Smooth muscle cell (in vitro differentiated cells): ENCODE data around the gene PILRA. TPM values are rescaled to one million over a fixed set of nuclear protein-coding genes. Genes with fewer than 3 reads are reported as not detected.
A peak's percentile ranks its signal among the peaks of the same experiment; 100 is the strongest.
"Not testable (repeated sequence)": the region's sequence is repeated elsewhere in the genome, so short reads cannot be mapped to it uniquely, and the experiment has no call there.

Experiments used
- DNase-seq: peaks from one replicate; lab custom pipeline; 2025; ENCODE audit not compliant: unreplicated experiment; lab: John Stamatoyannopoulos, UW
- H2AFZ ChIP-seq: fragments of 200-600 bp; sonication (generic); 2 replicates; pipeline ENCODE4 v1.6.0; 2016; ENCODE audit warnings: antibody characterized with exemption, low read depth, mild to moderate bottlenecking
- H3F3A ChIP-seq: fragments of 200-600 bp; sonication (generic); 2 replicates; pipeline ENCODE4 v1.6.0; 2017; ENCODE audit warnings: antibody characterized with exemption, low read depth
- H3K27ac ChIP-seq: fragments of 200-600 bp; sonication (generic); 2 replicates; pipeline ENCODE4 v1.5.1; 2016; ENCODE audit warnings: low read depth, mild to moderate bottlenecking
- H3K27me3 ChIP-seq: fragments of 200-600 bp; sonication (generic); 2 replicates; pipeline ENCODE4 v1.6.1; 2016; ENCODE audit warnings: low read depth, mild to moderate bottlenecking
- H3K36me3 ChIP-seq: fragments of 200-600 bp; sonication (generic); 2 replicates; pipeline ENCODE4 v1.5.1; 2016; ENCODE audit warnings: low read depth
- H3K4me1 ChIP-seq: fragments of 200-600 bp; sonication (generic); 2 replicates; pipeline ENCODE4 v1.5.1; 2016; ENCODE audit warnings: low read depth
- H3K4me2 ChIP-seq: fragments of 200-600 bp; sonication (generic); 2 replicates; pipeline ENCODE4 v1.6.0; 2016; ENCODE audit warnings: mild to moderate bottlenecking
- H3K4me3 ChIP-seq: fragments of 200-600 bp; sonication (generic); 2 replicates; pipeline ENCODE4 v1.5.1; 2016; ENCODE audit warnings: mild to moderate bottlenecking
- H3K79me2 ChIP-seq: fragments of 200-600 bp; sonication (generic); 2 replicates; pipeline ENCODE4 v1.6.0; 2016; ENCODE audit warnings: low read depth, mild to moderate bottlenecking
- H3K9ac ChIP-seq: fragments of 200-600 bp; sonication (generic); 2 replicates; pipeline ENCODE4 v1.6.0; 2016; ENCODE audit warnings: low read depth
- H3K9me3 ChIP-seq: fragments of 200-600 bp; sonication (generic); replicated peaks from 2 replicates; pipeline ENCODE4 v1.5.1; 2016; ENCODE audit warnings: low read depth
- H4K20me1 ChIP-seq: fragments of 200-600 bp; sonication (generic); 2 replicates; pipeline ENCODE4 v1.6.0; 2016; ENCODE audit warnings: low read depth
- CTCF ChIP-seq: fragments of 200-600 bp; sonication (generic); IDR thresholded peaks from 2 replicates; pipeline ENCODE4 v1.5.1; 2017; ENCODE audit warnings: borderline replicate concordance, mild to moderate bottlenecking, antibody characterized with exemption; ENCODE audit not compliant: insufficient read depth, poor library complexity, severe bottlenecking
- WGBS: methylation state at CpG from one replicate; pipeline ENCODE4 v1.1.7; 2016; ENCODE audit warnings: low lambda C conversion rate; 5-methylcytosine and 5-hydroxymethylcytosine counted together
- polyA plus RNA-seq: library from polyadenylated mRNA; unstranded; fragments of >200 nt; fragmentation: Nextera tagmentation; extraction: Ambion mirVana; gene quantifications from 2 replicates; pipeline ENCODE4 v1.2.1, GENCODE V29; 2016
- total RNA-seq: library from RNA; depleted of rRNA; stranded (reverse); fragments of >200 nt; gene quantifications from 2 replicates; pipeline ENCODE4 v1.2.3, GENCODE V29; 2014

PILRA gene
- total and polyA plus RNA-seq, 2 experiments from 2014 or later = 1.4 to 2.0 TPM

GRCh38 chr7:100437150-100438100, 64.1 kb downstream of the PILRA start:
- WGBS = 98% methylated on average over 28 of the region's 28 CpGs
- Histone ChIP-seq H3K4me3 (peak overlapping the region; percentile 90), H3K9ac (no peak overlapping the region), H3F3A (peaks cover 15% of the 10 kb centered on the region), H3K27me3 (no peaks in the 10 kb centered on the region), H3K79me2 (peaks cover 14% of the 10 kb centered on the region), H3K36me3 (no peaks in the 10 kb centered on the region), H3K4me2 (peak overlapping the region; percentile 98), H4K20me1 (peaks cover 6% of the 10 kb centered on the region), H3K9me3 (no peaks in the 10 kb centered on the region), H2AFZ (no peak overlapping the region), H3K4me1 (peaks cover 9% of the 10 kb centered on the region), H3K27ac (no peak overlapping the region)
- TF ChIP-seq CTCF = no peak
- DNase-seq = no peak

GRCh38 chr7:100438172-100438571, 64.9 kb downstream of the PILRA start:
- 82% methylated on average over 2 of the region's 2 CpGs for WGBS
- Histone ChIP-seq H3K4me3 (no peak overlapping the region), H3K4me2 (no peak overlapping the region), H4K20me1 (peaks cover 6% of the 10 kb centered on the region), H3K9me3 (no peaks in the 10 kb centered on the region), H3K27ac (no peak overlapping the region), H2AFZ (no peak overlapping the region), H3F3A (peaks cover 15% of the 10 kb centered on the region), H3K27me3 (no peaks in the 10 kb centered on the region), H3K79me2 (peaks cover 13% of the 10 kb centered on the region), H3K4me1 (peaks cover 9% of the 10 kb centered on the region), H3K9ac (no peak overlapping the region), H3K36me3 (no peaks in the 10 kb centered on the region)
- no peak for DNase-seq
- no peak for TF ChIP-seq CTCF

- not testable (repeated sequence) for H3K36me3 ChIP-seq, H3K4me3 ChIP-seq, H2AFZ ChIP-seq, H3K9me3 ChIP-seq, H3K4me1 ChIP-seq, H3K4me2 ChIP-seq, DNase-seq, H3K27me3 ChIP-seq, H4K20me1 ChIP-seq, H3K27ac ChIP-seq, H3K9ac ChIP-seq
- WGBS = 97% methylated on average over 8 of the region's 8 CpGs
- peaks cover 11% of the 10 kb centered on the region for H3K79me2 ChIP-seq
- peaks cover 15% of the 10 kb centered on the region for H3F3A ChIP-seq
These were observed 65.4 kb downstream of the PILRA start for GRCh38 chr7:100438731-100439130.

- H3K9ac ChIP-seq = not testable (repeated sequence)
These were observed 66.0 kb downstream of the PILRA start for GRCh38 chr7:100439244-100439643.

More at GRCh38 chr7:100439244-100439643, 66.0 kb downstream of the PILRA start:
- H3F3A ChIP-seq = peaks cover 12% of the 10 kb centered on the region
- 93% methylated on average over 7 of the region's 7 CpGs for WGBS
- H3K27me3 ChIP-seq, H3K9me3 ChIP-seq, H3K4me3 ChIP-seq, H3K36me3 ChIP-seq, H2AFZ ChIP-seq, DNase-seq, H4K20me1 ChIP-seq, H3K4me2 ChIP-seq, H3K4me1 ChIP-seq: not testable (repeated sequence)
- peak overlapping the region; percentile 54 for H3K27ac ChIP-seq
- H3K79me2 ChIP-seq = peaks cover 11% of the 10 kb centered on the region
